ENCODE measurements around the gene OR8B3. TPM values are rescaled to one million over a fixed set of nuclear protein-coding genes. Genes with fewer than 3 reads are reported as not detected.

OR8B3 gene
- total and polyA plus RNA-seq, 2 experiments from 2014 or later: not detected

- H3K4me3 ChIP-seq: no peak within 1 kb of the TSS
- Mint-ChIP-seq H3K36me3 (ENCODE audit: low read depth) (peaks cover 3% of the 10 kb centered on the region; the same call in 1 of the 3 replicates), H3K4me3 (no peak within 1 kb of the TSS), H3K4me1 (no peaks in the 10 kb centered on the region), H3K27me3 (ENCODE audit: insufficient read depth, low read depth, poor library complexity) (no peaks in the 10 kb centered on the region), H3K27ac (no peak within 1 kb of the TSS), H3K9me3 (peaks cover 5% of the 10 kb centered on the region; the same call in 2 of the 3 replicates)
- H3K27me3 ChIP-seq (ENCODE audit: insufficient read depth): no peaks in the 10 kb centered on the region
- no peaks in the 10 kb centered on the region for H3K4me1 ChIP-seq (ENCODE audit: insufficient read depth)
- H3K36me3 ChIP-seq (ENCODE audit: insufficient read depth): no peaks in the 10 kb centered on the region
- no peak within 1 kb of the TSS for H2AFZ ChIP-seq
- H3K4me2 ChIP-seq: no peak within 1 kb of the TSS
- no peak for DNase-seq (ENCODE audit: low spot score)
- ATAC-seq: no peak
- H3K9me2 ChIP-seq (ENCODE audit: insufficient read depth): peaks cover 6% of the 10 kb centered on the region; the same call in 1 of the 2 replicates
- no peaks in the 10 kb centered on the region for H3F3A ChIP-seq (replicated peaks; ENCODE audit: low read depth)
- no peaks in the 10 kb centered on the region for H4K20me1 ChIP-seq (replicated peaks; ENCODE audit: insufficient read depth)
- TF ChIP-seq ZNF462 (CRISPR knock-in tag; IDR thresholded peaks at IDR 0.05): no peak
- no peak within 1 kb of the TSS for H3K27ac ChIP-seq (ENCODE audit: low read depth)
- no peaks in the 10 kb centered on the region for H3K79me2 ChIP-seq (replicated peaks; ENCODE audit: insufficient read depth)
Observed at GRCh38 chr11:124424384-124424921, 25.6 kb upstream of the OR8B3 start, which contains the start of gene OR8B4. TSS of gene OR8B4 (minus strand) at chr11:124424871. CDS start at chr11:124424871, 0 bp downstream.

- Histone ChIP-seq H3F3A (replicated peaks; ENCODE audit: low read depth) (no peaks in the 10 kb centered on the region), H3K79me2 (replicated peaks; ENCODE audit: insufficient read depth) (no peaks in the 10 kb centered on the region), H3K4me2 (no peak overlapping the region), H2AFZ (peak overlapping the region; percentile 66; the same call in 1 of the 2 replicates), H3K9me2 (ENCODE audit: insufficient read depth) (peaks cover 6% of the 10 kb centered on the region; the same call in 1 of the 2 replicates), H3K27me3 (ENCODE audit: insufficient read depth) (no peaks in the 10 kb centered on the region), H3K4me3 (no peak overlapping the region), H4K20me1 (replicated peaks; ENCODE audit: insufficient read depth) (no peaks in the 10 kb centered on the region), H3K36me3 (ENCODE audit: insufficient read depth) (no peaks in the 10 kb centered on the region), H3K4me1 (ENCODE audit: insufficient read depth) (no peaks in the 10 kb centered on the region), H3K27ac (ENCODE audit: low read depth) (no peak overlapping the region)
- Mint-ChIP-seq H3K4me1 (no peaks in the 10 kb centered on the region), H3K27me3 (ENCODE audit: insufficient read depth, low read depth, poor library complexity) (no peaks in the 10 kb centered on the region), H3K4me3 (no peak overlapping the region), H3K36me3 (ENCODE audit: low read depth) (no peaks in the 10 kb centered on the region), H3K9me3 (no peaks in the 10 kb centered on the region; the same call in 2 of the 3 replicates), H3K27ac (peak overlapping the region; percentile 73)
- ATAC-seq (no peak), DNase-seq (ENCODE audit: low spot score) (no peak)
- TF ChIP-seq ZNF331 (CRISPR knock-in tag; IDR thresholded peaks at IDR 0.05; ENCODE audit: low read depth) (no peak), ZNF462 (CRISPR knock-in tag; IDR thresholded peaks at IDR 0.05) (no peak), CTCF (conservative IDR thresholded peaks at IDR 0.05; ENCODE audit: low read depth in 2 of 2) (no peak)
Observed at GRCh38 chr11:124421043-124421442, 22.2 kb upstream of the OR8B3 start.

Data from GM23338 (cell line).